Upper lobe of left lung (tissue), 6 donors: ENCODE data around the gene KIF1A. TPM values are rescaled to one million over a fixed set of nuclear protein-coding genes. Genes with fewer than 3 reads are reported as not detected.
A peak's percentile ranks its signal among the peaks of the same experiment; 100 is the strongest.

Source experiments
- ATAC-seq, 2 donors: fragments of 200-7000 bp; cut with Tn5 transposase; one replicate each; pipeline ENCODE4 v1.9.1; 2022; ENCODE audit warnings: mild to moderate bottlenecking in 2 of 2, moderate library complexity in 2 of 2; ENCODE audit not compliant: low FRiP score in 2 of 2
- DNase-seq, 2 donors: peaks; one replicate each; pipeline ENCODE4 v3.0.0-alpha.2; 2019 to 2020
- H3K27ac ChIP-seq, 4 donors: fragments of 200-600 bp; sonication (generic); one replicate each; pipeline ENCODE4 v1.5.1; 2016 to 2019
- H3K27me3 ChIP-seq, 4 donors: fragments of 200-600 bp; sonication (generic); one replicate each; pipeline ENCODE4 v1.5.1; 2017 to 2019
- H3K36me3 ChIP-seq, 4 donors: fragments of 200-600 bp; sonication (generic); one replicate each; pipeline ENCODE4 v1.5.1; 2016 to 2019
- H3K4me1 ChIP-seq, 4 donors: fragments of 200-600 bp; sonication (generic); one replicate each; pipeline ENCODE4 v1.5.1; 2018 to 2019
- H3K4me3 ChIP-seq, 4 donors: fragments of 200-600 bp; sonication (generic); one replicate each; pipeline ENCODE4 v1.5.1; 2017 to 2019; ENCODE audit warnings: mild to moderate bottlenecking in 2 of 4, moderate library complexity in 1 of 4
- H3K9me3 ChIP-seq, 4 donors: fragments of 200-600 bp; sonication (generic); one replicate each; pipeline ENCODE4 v1.5.1; 2018 to 2019
- EP300 ChIP-seq, 4 donors: sonication (generic); formaldehyde crosslinking; IDR thresholded peaks; one replicate each; pipeline ENCODE4 v1.5.1; 2017; ENCODE audit warnings: antibody characterized with exemption in 4 of 4, control low read depth in 2 of 4
- POLR2A ChIP-seq, 4 donors: fragments of 450-650 bp; IDR thresholded peaks; one replicate each; pipeline ENCODE4 v1.5.1; 2016 to 2017; ENCODE audit warnings: antibody characterized with exemption in 4 of 4, mild to moderate bottlenecking in 2 of 4
- POLR2AphosphoS5 ChIP-seq, 2 donors: sonication (generic); formaldehyde crosslinking; IDR thresholded peaks; one replicate each; pipeline ENCODE4 v1.5.1; 2017; ENCODE audit warnings: antibody characterized with exemption in 2 of 2
- WGBS, 2 donors: methylation state at CpG; one replicate each; pipeline ENCODE4 v1.1.5; 2017 to 2018; 5-methylcytosine and 5-hydroxymethylcytosine counted together
- total RNA-seq, 6 donors: library from RNA; depleted of rRNA in 4 of 6; stranded (reverse); fragments of >200 nt in 4 of 6; gene quantifications; one replicate each; pipeline versions ENCODE4 v1.1.0 to v1.2.1, GENCODE V29; 2016 to 2021
- TF ChIP-seq, protein P1 (sequence below), 6 experiments: fragments of 450-650 bp in 4 of 6; fragments of 200-600 bp in 2 of 6; sonication (generic) in 2 of 6; IDR thresholded peaks; one replicate each; pipeline ENCODE4 v1.5.1; 2016 to 2019; ENCODE audit warnings: antibody characterized with exemption in 6 of 6
- donor health status: DM: no; HTN: no; CAD: no; lungs with moderate emphysema.
- donor health status: DM: no; HTN: yes; CAD: no; lungs with severe emphysema.

The KIF1A gene
- total RNA-seq, 6 donors from 2014 or later = 0.15 to 1.2 (median 0.35) TPM; not detected in 2

DNA sequence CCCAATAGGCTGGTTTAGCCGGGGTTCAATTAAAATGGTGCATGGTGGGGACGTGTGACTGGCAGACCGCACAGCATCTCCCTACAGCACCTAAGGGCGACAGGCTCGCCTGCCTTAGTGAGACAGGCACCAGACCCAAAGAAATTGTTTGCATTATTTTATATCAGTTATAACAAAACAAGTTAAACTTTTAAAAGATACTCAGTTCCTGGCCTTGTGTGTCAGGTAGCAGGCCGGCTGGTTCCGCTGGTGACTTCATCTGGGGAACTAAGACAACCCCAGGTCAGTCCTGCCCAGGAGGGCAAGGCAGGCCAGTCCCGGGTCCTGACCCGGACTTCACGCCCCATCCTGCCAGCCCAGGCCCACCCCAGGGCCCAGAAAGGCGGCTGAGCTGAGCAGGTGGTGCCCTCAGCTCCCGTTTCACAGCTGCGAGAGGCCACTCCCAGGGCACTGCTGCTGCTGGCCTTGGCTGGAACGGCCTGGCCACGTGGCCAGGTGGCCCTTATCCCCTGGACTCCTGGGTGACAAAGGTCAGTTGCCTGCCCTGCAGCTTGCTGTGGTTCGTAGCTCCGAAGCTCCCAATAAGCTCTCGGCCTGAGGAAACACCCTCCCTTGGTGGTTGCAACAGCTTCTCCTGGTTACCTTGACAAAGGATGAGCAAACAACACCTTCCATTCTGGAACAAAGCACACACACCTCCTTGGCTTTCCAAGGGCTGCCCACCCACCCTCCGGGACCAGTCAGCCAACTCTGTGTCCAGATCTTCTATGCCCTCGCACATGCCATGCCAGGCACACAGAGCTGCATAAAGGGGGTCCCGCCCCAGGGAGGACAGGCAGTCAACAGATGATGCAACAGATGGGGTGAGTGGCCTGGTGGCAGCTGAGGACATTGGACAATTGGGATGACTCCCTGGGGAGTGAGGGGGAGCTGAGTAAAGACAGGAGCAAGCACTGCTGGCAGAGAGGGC is 37.3 kb upstream of the KIF1A start:
- H3K4me3 ChIP-seq = no peak overlapping the region
- no peaks in the 10 kb centered on the region for H3K4me1 ChIP-seq
- H3K9me3 ChIP-seq = peaks cover 0 to 13% (median 4%) of the 10 kb centered on the region in 4 donors
- no peak overlapping the region for H3K27ac ChIP-seq
- DNase-seq (peak in 1 of 2 donors; percentile 63), ATAC-seq (no peak)
- WGBS, 2 donors = 83% methylated on average over 10 to 21 of the region's 21 CpGs
- no peaks in the 10 kb centered on the region for H3K27me3 ChIP-seq
- no peaks in the 10 kb centered on the region for H3K36me3 ChIP-seq
- TF ChIP-seq, protein P1, sequence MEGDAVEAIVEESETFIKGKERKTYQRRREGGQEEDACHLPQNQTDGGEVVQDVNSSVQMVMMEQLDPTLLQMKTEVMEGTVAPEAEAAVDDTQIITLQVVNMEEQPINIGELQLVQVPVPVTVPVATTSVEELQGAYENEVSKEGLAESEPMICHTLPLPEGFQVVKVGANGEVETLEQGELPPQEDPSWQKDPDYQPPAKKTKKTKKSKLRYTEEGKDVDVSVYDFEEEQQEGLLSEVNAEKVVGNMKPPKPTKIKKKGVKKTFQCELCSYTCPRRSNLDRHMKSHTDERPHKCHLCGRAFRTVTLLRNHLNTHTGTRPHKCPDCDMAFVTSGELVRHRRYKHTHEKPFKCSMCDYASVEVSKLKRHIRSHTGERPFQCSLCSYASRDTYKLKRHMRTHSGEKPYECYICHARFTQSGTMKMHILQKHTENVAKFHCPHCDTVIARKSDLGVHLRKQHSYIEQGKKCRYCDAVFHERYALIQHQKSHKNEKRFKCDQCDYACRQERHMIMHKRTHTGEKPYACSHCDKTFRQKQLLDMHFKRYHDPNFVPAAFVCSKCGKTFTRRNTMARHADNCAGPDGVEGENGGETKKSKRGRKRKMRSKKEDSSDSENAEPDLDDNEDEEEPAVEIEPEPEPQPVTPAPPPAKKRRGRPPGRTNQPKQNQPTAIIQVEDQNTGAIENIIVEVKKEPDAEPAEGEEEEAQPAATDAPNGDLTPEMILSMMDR (IDR thresholded peaks at IDR 0.05) = no peak
- TF ChIP-seq POLR2AphosphoS5 (IDR thresholded peaks at IDR 0.05) (no peak), POLR2A (IDR thresholded peaks at IDR 0.05) (no peak), EP300 (IDR thresholded peaks at IDR 0.05) (no peak)

DNA sequence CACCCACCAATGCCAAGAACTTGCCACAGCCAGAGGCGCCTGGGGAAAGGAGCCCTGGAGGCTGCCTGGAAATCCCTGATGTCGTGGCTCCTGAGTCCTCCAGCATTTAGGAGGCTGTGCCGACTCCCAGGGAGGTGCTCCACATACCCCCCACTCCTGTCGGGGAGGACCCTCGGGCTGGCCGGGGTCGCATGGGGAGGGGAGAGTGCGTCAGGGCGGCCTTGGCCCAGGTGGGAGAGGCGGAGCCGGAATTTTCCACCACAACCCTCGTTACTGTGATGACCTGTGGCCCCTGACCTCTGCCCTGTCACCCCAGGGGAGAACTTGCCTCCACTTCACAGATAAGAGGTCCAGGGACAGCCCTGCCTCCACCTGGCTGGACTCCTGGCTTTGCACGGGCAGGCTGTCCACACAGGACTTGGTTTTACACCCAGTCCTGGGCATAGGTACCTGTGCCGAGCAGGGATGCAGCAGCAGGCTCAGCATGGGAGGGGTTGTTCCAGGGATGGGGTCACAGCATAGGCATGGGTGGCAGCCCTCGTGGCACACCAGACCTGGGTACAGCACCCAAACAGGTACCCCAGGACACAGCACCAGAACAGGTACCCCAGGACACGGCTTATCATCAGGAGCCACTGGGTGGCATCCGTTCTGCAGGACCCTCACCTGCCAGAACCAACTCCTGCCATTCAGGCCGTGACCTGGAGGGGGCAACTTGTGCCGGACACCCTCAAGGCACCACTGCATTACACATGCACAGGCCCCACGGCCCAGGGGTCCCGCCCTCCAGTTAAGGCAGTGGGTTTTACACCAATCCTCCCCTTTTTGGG is 36.3 kb upstream of the KIF1A start:
- no peaks in the 10 kb centered on the region for H3K36me3 ChIP-seq
- no peaks in the 10 kb centered on the region for H3K27me3 ChIP-seq
- H3K27ac ChIP-seq = no peak overlapping the region
- peaks cover 0 to 2% (median 0%) of the 10 kb centered on the region in 4 donors for H3K4me1 ChIP-seq
- H3K4me3 ChIP-seq = no peak overlapping the region
- H3K9me3 ChIP-seq = peaks cover 0 to 13% (median 4%) of the 10 kb centered on the region in 4 donors
- DNase-seq (peak in 1 of 2 donors; percentile 63), ATAC-seq (no peak)
- TF ChIP-seq EP300 (IDR thresholded peaks at IDR 0.05) = no peak
- TF ChIP-seq POLR2A (IDR thresholded peaks at IDR 0.05) = no peak
- TF ChIP-seq, protein P1 (IDR thresholded peaks at IDR 0.05) = no peak
- no peak for TF ChIP-seq POLR2AphosphoS5 (IDR thresholded peaks at IDR 0.05)
- WGBS, 2 donors = 62 to 78% methylated on average over 11 to 19 of the region's 21 CpGs

DNA sequence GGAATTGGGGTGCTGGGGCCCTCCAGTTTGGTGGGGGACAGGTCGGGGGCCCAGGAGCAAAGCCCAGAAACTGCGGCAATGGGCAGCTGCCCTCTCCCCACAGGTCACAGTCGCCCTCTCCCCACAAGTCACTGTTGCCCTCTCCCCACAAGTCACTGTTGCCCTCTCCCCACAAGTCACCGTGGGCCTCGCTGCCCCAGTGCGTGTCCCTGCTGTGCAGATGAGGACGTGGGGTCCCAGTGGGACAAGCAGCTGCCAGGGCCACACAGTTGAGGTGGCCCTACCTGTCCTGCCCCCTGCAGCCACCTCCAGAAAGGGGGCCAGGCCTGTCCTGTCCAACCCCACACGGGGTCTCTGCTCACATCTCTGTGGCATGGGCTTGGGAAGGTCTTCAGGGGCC is 35.7 kb upstream of the KIF1A start:
- TF ChIP-seq EP300 (IDR thresholded peaks at IDR 0.05) (no peak), POLR2AphosphoS5 (IDR thresholded peaks at IDR 0.05) (no peak), POLR2A (IDR thresholded peaks at IDR 0.05) (no peak)
- TF ChIP-seq, protein P1 (IDR thresholded peaks at IDR 0.05) = no peak
- Histone ChIP-seq H3K4me1 (peaks cover 0 to 5% (median 0%) of the 10 kb centered on the region in 4 donors), H3K27me3 (no peaks in the 10 kb centered on the region), H3K36me3 (no peaks in the 10 kb centered on the region), H3K27ac (no peak overlapping the region), H3K9me3 (peaks cover 0 to 13% (median 4%) of the 10 kb centered on the region in 4 donors), H3K4me3 (no peak overlapping the region)
- 90 to 97% methylated on average over 3 to 7 of the region's 8 CpGs for WGBS, 2 donors
- DNase-seq = peak in 1 of 2 donors; percentile 63
- no peak for ATAC-seq

DNA sequence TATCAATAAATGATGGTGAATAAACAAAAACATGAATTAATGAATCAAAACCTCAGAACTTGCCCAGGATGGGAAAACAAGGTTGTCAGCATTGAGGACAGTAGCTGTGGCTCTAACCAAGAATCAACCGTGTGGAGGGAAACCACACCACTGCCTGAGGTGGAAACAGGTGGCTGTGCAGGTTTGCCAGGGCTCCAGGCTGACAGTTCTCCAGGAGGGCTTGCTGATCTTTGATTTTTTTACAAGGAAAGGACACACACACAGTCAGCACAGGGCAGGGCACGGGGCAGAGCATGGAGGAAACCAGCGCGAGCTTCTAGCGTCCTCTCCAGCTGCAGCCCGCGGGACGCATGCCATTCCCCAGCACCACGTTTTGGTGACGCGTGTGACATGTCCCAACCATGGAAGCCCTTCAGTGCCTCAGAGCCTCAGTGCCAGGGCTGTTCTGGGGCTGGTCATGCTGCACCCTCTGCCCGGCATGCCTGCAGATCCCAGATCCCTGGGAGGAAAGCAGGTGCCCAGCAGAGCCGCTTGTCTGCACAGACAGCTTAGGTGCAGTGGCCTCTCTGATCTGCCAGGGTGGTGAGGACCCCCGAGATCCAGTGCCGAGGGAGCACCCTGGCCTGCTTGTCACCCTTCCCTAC is 32.8 kb upstream of the KIF1A start:
- peak in 1 of 2 donors; percentile 58 for DNase-seq
- H3K4me1 ChIP-seq = peaks cover 0 to 5% (median 0%) of the 10 kb centered on the region in 4 donors

More for the DNA sequence above, 32.8 kb upstream of the KIF1A start:
- WGBS, 2 donors = 63 to 83% methylated on average over 6 to 14 of the region's 15 CpGs
- Histone ChIP-seq H3K9me3 (peaks cover 0 to 13% (median 4%) of the 10 kb centered on the region in 4 donors), H3K4me3 (no peak overlapping the region), H3K27me3 (no peaks in the 10 kb centered on the region), H3K36me3 (no peaks in the 10 kb centered on the region), H3K27ac (no peak overlapping the region)
- TF ChIP-seq POLR2A (IDR thresholded peaks at IDR 0.05) (no peak), POLR2AphosphoS5 (IDR thresholded peaks at IDR 0.05) (no peak), EP300 (IDR thresholded peaks at IDR 0.05) (no peak)
- TF ChIP-seq, protein P1 (IDR thresholded peaks at IDR 0.05) = no peak
- ATAC-seq = no peak
